Thyroid gland (tissue), 4 donors: Measurements from ENCODE around the gene PRKCZ.

Experiments used
- CTCF ChIP-seq, 6 experiments: fragments of 200-600 bp in 3 of 6; fragments of 450-650 bp in 3 of 6; sonication (generic) in 3 of 6; IDR thresholded peaks; one replicate each; pipeline ENCODE4 v1.5.1; 2016 to 2019; ENCODE audit warnings: antibody characterized with exemption in 6 of 6, mild to moderate bottlenecking in 2 of 6, inconsistent platforms in 1 of 6, moderate library complexity in 1 of 6
- POLR2A ChIP-seq, 2 donors: fragments of 450-650 bp; IDR thresholded peaks; one replicate each; pipeline ENCODE4 v1.6.1; 2017; ENCODE audit warnings: antibody characterized with exemption in 2 of 2, mild to moderate bottlenecking in 2 of 2, moderate library complexity in 1 of 2

DNA sequence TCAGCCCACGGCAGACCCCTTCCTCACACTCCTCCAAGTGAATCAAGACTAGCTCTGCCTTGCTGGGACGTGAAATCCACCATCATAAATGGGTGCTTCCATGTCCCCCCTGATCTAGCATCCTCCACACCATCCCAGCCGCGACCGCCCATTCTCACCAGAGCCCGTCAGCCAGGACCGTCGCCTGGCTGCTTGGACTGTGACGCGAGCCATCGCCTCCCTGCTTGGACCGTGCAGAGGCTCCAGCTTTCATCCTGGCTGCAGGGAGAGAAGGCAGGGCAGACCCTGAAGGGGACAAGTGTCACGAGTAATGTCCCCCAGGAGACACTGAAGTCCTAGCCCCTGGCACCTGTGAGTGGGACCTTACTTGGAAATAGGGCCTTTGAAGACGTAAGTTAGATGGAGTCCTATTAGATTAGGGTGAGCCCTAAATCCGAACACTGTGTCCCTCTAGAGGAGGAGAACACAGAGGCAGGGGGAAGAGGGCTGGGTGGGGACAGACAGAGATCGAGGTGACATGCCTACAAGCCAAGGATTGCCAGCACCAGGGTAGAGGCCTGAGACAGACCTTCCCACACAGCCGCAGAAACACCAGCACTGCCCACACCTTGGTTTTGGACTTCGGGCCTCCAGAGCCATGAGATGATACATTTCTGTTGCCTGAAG, 12.8 kb upstream of the PRKCZ start:
- TF ChIP-seq CTCF (IDR thresholded peaks at IDR 0.05) (no peak), POLR2A (IDR thresholded peaks at IDR 0.05) (no peak)
